K562 (cell line): Measurements from ENCODE around the gene IFT122. TPM values are rescaled to one million over a fixed set of nuclear protein-coding genes. Genes with fewer than 3 reads are reported as not detected.

Experiments used
- CBX3 ChIP-seq, 2 experiments: IDR thresholded peaks; 1 replicate in 1 of 2; 2 replicates in 1 of 2; pipeline ENCODE4 v1.6.1; 2012; ENCODE audit warnings: inconsistent platforms in 2 of 2, low read length in 2 of 2, borderline replicate concordance in 1 of 2, control low read depth in 1 of 2
- CUX1 ChIP-seq: fragments of 200-800 bp; sonication (Bioruptor generic); IDR thresholded peaks from 2 replicates; pipeline ENCODE4 v1.6.1; 2016; ENCODE audit warnings: missing genetic modification characterization, missing compliant biosample characterization
- E2F3 ChIP-seq: fragments of 250-450 bp; sonication (Bioruptor Pico); IDR thresholded peaks from 2 replicates; pipeline ENCODE4 v1.4.0; 2020; ENCODE audit warnings: mild to moderate bottlenecking
- GATAD2A ChIP-seq: fragments of 450-650 bp; IDR thresholded peaks from 2 replicates; pipeline ENCODE4 v1.6.1; 2017
- GTF2A2 ChIP-seq: IDR thresholded peaks from 2 replicates; pipeline ENCODE4 v1.6.1; 2016; ENCODE audit warnings: mild to moderate bottlenecking, missing genetic modification characterization, missing compliant biosample characterization
- GTF3C2 ChIP-seq: IDR thresholded peaks from 3 replicates; pipeline ENCODE4 v1.6.1; 2011; ENCODE audit warnings: borderline replicate concordance, mild to moderate bottlenecking, moderate library complexity; ENCODE audit not compliant: insufficient read length; ENCODE audit errors: extremely low read depth
- KLF6 ChIP-seq: fragments of 250-450 bp; sonication (Bioruptor Pico); IDR thresholded peaks from 2 replicates; pipeline ENCODE4 v1.4.0; 2020; ENCODE audit warnings: mild to moderate bottlenecking, moderate library complexity, borderline replicate concordance
- MTA1 ChIP-seq: fragments of 450-650 bp; IDR thresholded peaks from 2 replicates; pipeline ENCODE4 v1.6.1; 2017; ENCODE audit warnings: borderline replicate concordance
- NCOA2 ChIP-seq, 2 experiments: fragments of 450-650 bp; IDR thresholded peaks; 2 replicates each; pipeline ENCODE4 v1.6.1; 2018; ENCODE audit warnings: mild to moderate bottlenecking in 2 of 2, moderate library complexity in 1 of 2; ENCODE audit not compliant: partially characterized antibody in 2 of 2
- NCOA6 ChIP-seq: fragments of 450-650 bp; IDR thresholded peaks from 2 replicates; pipeline ENCODE4 v1.6.1; 2017; ENCODE audit warnings: mild to moderate bottlenecking
- NFE2L1 ChIP-seq: fragments of 450-650 bp; IDR thresholded peaks from 2 replicates; pipeline ENCODE4 v1.6.1; 2016; ENCODE audit warnings: missing genetic modification characterization, low read depth, mild to moderate bottlenecking, missing compliant biosample characterization, moderate library complexity, borderline replicate concordance
- PYGO2 ChIP-seq: fragments of 450-650 bp; IDR thresholded peaks from 2 replicates; pipeline ENCODE4 v1.6.1; 2016; ENCODE audit warnings: mild to moderate bottlenecking, missing genetic modification characterization, moderate library complexity, missing compliant biosample characterization
- SMARCE1 ChIP-seq: fragments of 450-650 bp; IDR thresholded peaks from 2 replicates; pipeline ENCODE4 v1.7.1; 2016; ENCODE audit warnings: mild to moderate bottlenecking
- TAF15 ChIP-seq: fragments of 200-400 bp; formaldehyde crosslinking; IDR thresholded peaks from 2 replicates; pipeline ENCODE4 v1.6.1; 2017; ENCODE audit warnings: mild to moderate bottlenecking, low read depth, low read length, moderate library complexity
- ZBTB17 ChIP-seq: fragments of 450-650 bp; formaldehyde crosslinking; IDR thresholded peaks from 2 replicates; pipeline ENCODE4 v1.4.0; 2020; ENCODE audit warnings: mild to moderate bottlenecking
- ZNF121 ChIP-seq: sonication (generic); formaldehyde crosslinking; conservative IDR thresholded peaks from 2 replicates; pipeline ENCODE4 v1.8.0; 2022; ENCODE audit warnings: missing genetic modification reagents
- ZNF644 ChIP-seq: fragments of 200-800 bp; sonication (Bioruptor generic); IDR thresholded peaks from 2 replicates; pipeline ENCODE4 v1.6.1; 2016; ENCODE audit warnings: low read depth, missing genetic modification characterization, missing compliant biosample characterization
- ZNF75A ChIP-seq: fragments of 450-650 bp; formaldehyde crosslinking; IDR thresholded peaks from 2 replicates; pipeline ENCODE4 v1.4.0; 2020; ENCODE audit warnings: mild to moderate bottlenecking
- polyA plus RNA-seq, 8 experiments: library from polyadenylated mRNA; depleted of rRNA in 4 of 8; stranded (reverse) in 5 of 8; unstranded in 3 of 8; fragments of >200 nt; fragmentation: Nextera tagmentation in 2 of 8; fragmentation: Illumina TruSeq in 1 of 8; extraction: Ambion mirVana in 2 of 8; extraction: Trizol in 1 of 8; gene quantifications; 2 replicates each; pipeline versions ENCODE4 v1.2.1 to v1.2.3, GENCODE V29; 2011 to 2014; ENCODE audit warnings: inconsistent platforms in 1 of 8, missing spikeins in 1 of 8
- total RNA-seq, 7 experiments: library from RNA; depleted of rRNA in 6 of 7; stranded (reverse); fragments of >200 nt in 6 of 7; fragmentation: Illumina TruSeq in 2 of 7; extraction: Trizol in 2 of 7; gene quantifications; 2 replicates each; pipeline versions ENCODE4 v1.2.1 to v1.2.3, GENCODE V29; 2011 to 2021; ENCODE audit warnings: low replicate concordance in 1 of 7
- TF ChIP-seq, protein P1 (sequence below): IDR thresholded peaks from 2 replicates; pipeline ENCODE4 v1.6.1; 2016; ENCODE audit warnings: missing genetic modification characterization, missing compliant biosample characterization

Gene IFT122
- total and polyA plus RNA-seq, 9 of the 15 experiments (the other 6 are each of a cell fraction or from before 2014, with no cell fraction given): 2.4 to 11.5 (median 7.7) TPM

DNA sequence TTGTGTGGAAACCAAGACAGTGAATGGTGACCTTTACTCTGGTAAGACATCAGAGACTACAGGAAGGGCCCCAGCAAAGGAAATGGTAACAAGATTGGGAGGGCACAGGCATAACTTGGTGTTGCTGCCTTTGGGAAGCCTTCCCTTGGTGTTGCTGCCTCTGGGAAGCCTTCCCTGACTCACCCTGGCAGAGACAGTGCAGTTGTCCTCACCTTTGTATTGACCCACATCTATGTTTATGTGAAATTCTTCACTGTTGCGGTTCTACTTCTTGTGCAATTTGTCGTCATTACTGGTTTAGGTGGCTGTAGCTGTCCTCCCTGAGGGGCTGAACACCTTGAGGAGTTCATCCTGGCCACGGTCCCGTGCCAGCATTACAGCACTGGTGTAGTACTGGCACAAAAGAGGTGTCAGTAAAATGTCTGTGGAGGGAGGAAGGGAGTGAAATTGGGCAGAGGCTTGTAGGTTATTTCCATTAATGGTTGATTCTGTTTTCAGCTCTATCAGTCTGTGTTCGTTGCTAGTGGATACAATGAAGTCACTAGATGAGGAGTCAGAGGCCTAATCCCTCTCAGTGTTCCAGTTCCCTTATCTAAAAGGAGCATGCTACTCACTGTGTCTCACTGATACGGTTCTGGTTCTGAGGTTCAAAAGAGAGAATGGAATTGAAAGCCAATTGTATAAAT, 21.6 kb downstream of the IFT122 start (continued):
- TF ChIP-seq CUX1 (CRISPR knock-in tag) (no peak), ZBTB17 (CRISPR knock-in tag) (no peak), KLF6 (CRISPR knock-in tag) (0 out of 2 replicates have a peak, but pooled peaks have one; percentile 5), TAF15 (no peak), NCOA6 (no peak; the same call in 1 of the 2 replicates), SMARCE1 (peak; percentile 96), NCOA2 (IDR thresholded peaks at IDR 0.05; ENCODE audit: partially characterized antibody in 2 of 2) (no peak), E2F3 (CRISPR knock-in tag) (no peak), GTF3C2 (no peak), NFE2L1 (tag) (no peak), PYGO2 (tag) (0 out of 2 replicates have a peak, but pooled peaks have one; percentile 63), GTF2A2 (tag) (no peak), MTA1 (no peak), ZNF121 (CRISPR knock-in tag) (no peak), ZNF75A (no peak), CBX3 (IDR thresholded peaks at IDR 0.05; ENCODE audit: borderline replicate concordance in 1 of 2, low read length in 2 of 2) (peak in 1 of 2 experiments; percentile 52; a peak in 1 of 3 replicates), GATAD2A (no peak), ZNF644 (tag) (peak; percentile 48; the same call in 1 of the 2 replicates)
- TF ChIP-seq, protein P1, sequence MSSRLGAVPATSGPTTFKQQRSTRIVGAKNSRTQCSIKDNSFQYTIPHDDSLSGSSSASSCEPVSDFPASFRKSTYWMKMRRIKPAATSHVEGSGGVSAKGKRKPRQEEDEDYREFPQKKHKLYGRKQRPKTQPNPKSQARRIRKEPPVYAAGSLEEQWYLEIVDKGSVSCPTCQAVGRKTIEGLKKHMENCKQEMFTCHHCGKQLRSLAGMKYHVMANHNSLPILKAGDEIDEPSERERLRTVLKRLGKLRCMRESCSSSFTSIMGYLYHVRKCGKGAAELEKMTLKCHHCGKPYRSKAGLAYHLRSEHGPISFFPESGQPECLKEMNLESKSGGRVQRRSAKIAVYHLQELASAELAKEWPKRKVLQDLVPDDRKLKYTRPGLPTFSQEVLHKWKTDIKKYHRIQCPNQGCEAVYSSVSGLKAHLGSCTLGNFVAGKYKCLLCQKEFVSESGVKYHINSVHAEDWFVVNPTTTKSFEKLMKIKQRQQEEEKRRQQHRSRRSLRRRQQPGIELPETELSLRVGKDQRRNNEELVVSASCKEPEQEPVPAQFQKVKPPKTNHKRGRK (tag): no peak
